H9 (cell line): ENCODE measurements around the gene ADPRH. TPM values are rescaled to one million over a fixed set of nuclear protein-coding genes. Genes with fewer than 3 reads are reported as not detected.

Source experiments
- DNase-seq: peaks from one replicate; pipeline ENCODE4 v3.0.0-alpha.2; 2017
- H2AFZ ChIP-seq: one replicate; pipeline ENCODE4 v1.6.1; 2013; ENCODE audit warnings: mild to moderate bottlenecking, low read length, control low read depth, moderate library complexity
- H2AK5ac ChIP-seq: 2 replicates; pipeline ENCODE4 v1.6.1; 2013; ENCODE audit warnings: low read length, control low read depth, mixed read lengths; ENCODE audit not compliant: insufficient read length
- H2BK120ac ChIP-seq: one replicate; pipeline ENCODE4 v1.6.1; 2013; ENCODE audit warnings: low read depth, mild to moderate bottlenecking, low read length, control low read depth, inconsistent platforms; ENCODE audit not compliant: poor library complexity, severe bottlenecking
- H2BK12ac ChIP-seq: 2 replicates; pipeline ENCODE4 v1.6.1; 2013; ENCODE audit warnings: low read length, control low read depth, mixed read lengths, low read depth; ENCODE audit not compliant: insufficient read length
- H2BK15ac ChIP-seq: 2 replicates; pipeline ENCODE4 v1.6.1; 2013; ENCODE audit warnings: low read depth, low read length, control low read depth
- H2BK20ac ChIP-seq: one replicate; pipeline ENCODE4 v1.6.1; 2013; ENCODE audit warnings: low read depth, mild to moderate bottlenecking, low read length, control low read depth, inconsistent platforms; ENCODE audit not compliant: poor library complexity, severe bottlenecking
- H2BK5ac ChIP-seq: 2 replicates; pipeline ENCODE4 v1.6.1; 2013; ENCODE audit warnings: low read length, control low read depth, mixed read lengths; ENCODE audit not compliant: insufficient read length
- H3K14ac ChIP-seq: 2 replicates; pipeline ENCODE4 v1.6.1; 2013; ENCODE audit warnings: low read length, control low read depth; ENCODE audit not compliant: insufficient read depth
- H3K18ac ChIP-seq: 2 replicates; pipeline ENCODE4 v1.6.1; 2013; ENCODE audit warnings: low read depth, mild to moderate bottlenecking, mixed read lengths, low read length, control low read depth; ENCODE audit not compliant: insufficient read length
- H3K23ac ChIP-seq: 2 replicates; pipeline ENCODE4 v1.6.1; 2013; ENCODE audit warnings: low read length, control low read depth, mixed read lengths, low read depth; ENCODE audit not compliant: insufficient read length
- H3K23me2 ChIP-seq: 2 replicates; pipeline ENCODE4 v1.6.1; 2013; ENCODE audit warnings: low read depth, mild to moderate bottlenecking, mixed read lengths, low read length, control low read depth; ENCODE audit not compliant: insufficient read length, poor library complexity, severe bottlenecking
- H3K27ac ChIP-seq: 2 replicates; pipeline ENCODE4 v1.5.1; 2013; ENCODE audit warnings: low read length, control low read depth, mixed read lengths, low read depth; ENCODE audit not compliant: insufficient read length
- H3K27me3 ChIP-seq: 2 replicates; pipeline ENCODE4 v1.6.1; 2013; ENCODE audit warnings: low read length, control low read depth, inconsistent platforms; ENCODE audit not compliant: insufficient read depth
- H3K4ac ChIP-seq: 2 replicates; pipeline ENCODE4 v1.6.1; 2013; ENCODE audit warnings: low read depth, mild to moderate bottlenecking, control low read depth, inconsistent platforms, low read length, moderate library complexity
- H3K4me1 ChIP-seq: 2 replicates; pipeline ENCODE4 v1.6.1; 2013; ENCODE audit warnings: low read length, control low read depth, inconsistent platforms; ENCODE audit not compliant: insufficient read depth
- H3K4me2 ChIP-seq: 2 replicates; pipeline ENCODE4 v1.6.1; 2013; ENCODE audit warnings: low read length, control low read depth, mixed read lengths; ENCODE audit not compliant: insufficient read length, insufficient read depth
- H3K56ac ChIP-seq: 2 replicates; pipeline ENCODE4 v1.6.1; 2013; ENCODE audit warnings: low read depth, mild to moderate bottlenecking, mixed read lengths, low read length, control low read depth; ENCODE audit not compliant: insufficient read length
- H3K79me1 ChIP-seq: 2 replicates; pipeline ENCODE4 v1.6.1; 2013; ENCODE audit warnings: low read depth, mild to moderate bottlenecking, moderate library complexity, low read length, control low read depth, inconsistent platforms; ENCODE audit not compliant: insufficient read depth, poor library complexity, severe bottlenecking
- H3K79me2 ChIP-seq: 2 replicates; pipeline ENCODE4 v1.6.1; 2013; ENCODE audit warnings: low read length, control low read depth, inconsistent platforms; ENCODE audit not compliant: insufficient read depth
- H3K9ac ChIP-seq: 2 replicates; pipeline ENCODE4 v1.6.1; 2013; ENCODE audit warnings: low read length, control low read depth, mixed read lengths; ENCODE audit not compliant: insufficient read length; ENCODE audit errors: extremely low read depth
- H3K9me3 ChIP-seq: one replicate; pipeline ENCODE4 v1.6.1; 2013; ENCODE audit warnings: low read depth, low read length, inconsistent platforms; ENCODE audit not compliant: control insufficient read depth
- H3T11ph ChIP-seq: one replicate; pipeline ENCODE4 v1.6.1; 2013; ENCODE audit warnings: mild to moderate bottlenecking, low read length, control low read depth, inconsistent platforms
- H4K20me1 ChIP-seq: one replicate; pipeline ENCODE4 v1.6.1; 2013; ENCODE audit not compliant: control insufficient read depth, insufficient read length, insufficient read depth
- H4K5ac ChIP-seq: 2 replicates; pipeline ENCODE4 v1.6.1; 2013; ENCODE audit warnings: low read depth, mild to moderate bottlenecking, mixed read lengths, low read length, control low read depth; ENCODE audit not compliant: insufficient read length
- H4K8ac ChIP-seq: replicated peaks from 2 replicates; pipeline ENCODE4 v1.6.1; 2013; ENCODE audit warnings: low read length, control low read depth, mixed read lengths, low read depth; ENCODE audit not compliant: insufficient read length
- H4K91ac ChIP-seq: 2 replicates; pipeline ENCODE4 v1.6.1; 2013; ENCODE audit warnings: low read depth, mild to moderate bottlenecking, moderate library complexity, mixed read lengths, low read length, control low read depth; ENCODE audit not compliant: insufficient read length
- H3K27ac Mint-ChIP-seq, 3 experiments: 2 replicates in 2 of 3; 3 replicates in 1 of 3; pipeline ENCODE4 v1.8.0; 2020 to 2021; ENCODE audit warnings: mixed read lengths in 3 of 3, mild to moderate bottlenecking in 1 of 3, moderate library complexity in 1 of 3
- H3K27me3 Mint-ChIP-seq: 2 replicates; pipeline ENCODE4 v1.8.0; 2021; ENCODE audit warnings: low read depth, mild to moderate bottlenecking, moderate library complexity, mixed read lengths
- H3K36me3 Mint-ChIP-seq, 3 experiments: 2 replicates in 2 of 3; 3 replicates in 1 of 3; pipeline ENCODE4 v1.8.0; 2020 to 2021; ENCODE audit warnings: low read depth in 3 of 3, mixed read lengths in 3 of 3; ENCODE audit not compliant: insufficient read depth in 1 of 3
- H3K4me1 Mint-ChIP-seq, 2 experiments: 2 replicates each; pipeline ENCODE4 v1.8.0; 2020; ENCODE audit warnings: mixed read lengths in 2 of 2
- H3K4me3 Mint-ChIP-seq, 2 experiments: 2 replicates in 1 of 2; 3 replicates in 1 of 2; pipeline ENCODE4 v1.8.0; 2020 to 2021; ENCODE audit warnings: mild to moderate bottlenecking in 2 of 2, mixed read lengths in 2 of 2, moderate library complexity in 1 of 2
- H3K9me3 Mint-ChIP-seq, 2 experiments: 2 replicates in 1 of 2; 3 replicates in 1 of 2; pipeline ENCODE4 v1.8.0; 2020; ENCODE audit warnings: mild to moderate bottlenecking in 2 of 2, mixed read lengths in 2 of 2, moderate library complexity in 1 of 2
- WGBS: extraction: QIAGEN DNeasy Blood & Tissue Kit; methylation state at CpG from one replicate; pipeline ENCODE4 v1.1.7; 2013; ENCODE audit warnings: missing lambda C conversion rate, low lambda C conversion rate, mixed read lengths; ENCODE audit not compliant: insufficient read length; ENCODE audit errors: extremely low coverage; 5-methylcytosine and 5-hydroxymethylcytosine counted together
- total RNA-seq: library from RNA; stranded (reverse); gene quantifications from 2 replicates; pipeline ENCODE4 v1.2.1, GENCODE V29; 2021
- TF ChIP-seq, protein P1 (sequence below): fragments of 200-600 bp; sonication (generic); conservative IDR thresholded peaks from 3 replicates; pipeline ENCODE4 v1.8.0; 2021; ENCODE audit warnings: antibody characterized with exemption, mild to moderate bottlenecking

Gene ADPRH
- total RNA-seq, 1 experiment from 2014 or later = 3.1 TPM

GRCh38 chr3:119626196-119626595, 46.9 kb downstream of the ADPRH start:
- no peak overlapping the region for H3K9ac ChIP-seq
- no peak overlapping the region for H4K8ac ChIP-seq
- no peak overlapping the region for H3K56ac ChIP-seq
- H3K27me3 Mint-ChIP-seq = peaks cover 4% of the 10 kb centered on the region
- H4K91ac ChIP-seq = no peak overlapping the region
- H3K79me1 ChIP-seq = no peaks in the 10 kb centered on the region
- no peaks in the 10 kb centered on the region for H3K79me2 ChIP-seq
- H3T11ph ChIP-seq = no peak overlapping the region
- H3K27ac ChIP-seq = no peak overlapping the region
- H3K23ac ChIP-seq = no peak overlapping the region
- H3K4me3 Mint-ChIP-seq = no peak overlapping the region
- H2AK5ac ChIP-seq = no peak overlapping the region
- H2BK5ac ChIP-seq = no peak overlapping the region
- H2AFZ ChIP-seq = no peak overlapping the region
- H2BK12ac ChIP-seq = no peak overlapping the region
- no peak overlapping the region for H3K18ac ChIP-seq
- peaks cover 18 to 24% of the 10 kb centered on the region in 2 experiments for H3K4me1 Mint-ChIP-seq
- H2BK120ac ChIP-seq = no peak overlapping the region
- H3K23me2 ChIP-seq = no peaks in the 10 kb centered on the region
- H3K9me3 ChIP-seq = no peaks in the 10 kb centered on the region
- H3K9me3 Mint-ChIP-seq = no peaks in the 10 kb centered on the region; a peak in 1 of 5 replicates
- no peaks in the 10 kb centered on the region for H3K36me3 Mint-ChIP-seq
- H2BK15ac ChIP-seq = no peak overlapping the region
- H4K5ac ChIP-seq = no peak overlapping the region
- H3K4ac ChIP-seq = no peak overlapping the region
- H2BK20ac ChIP-seq = no peak overlapping the region
- no peaks in the 10 kb centered on the region for H3K4me1 ChIP-seq
- TF ChIP-seq, protein P1, sequence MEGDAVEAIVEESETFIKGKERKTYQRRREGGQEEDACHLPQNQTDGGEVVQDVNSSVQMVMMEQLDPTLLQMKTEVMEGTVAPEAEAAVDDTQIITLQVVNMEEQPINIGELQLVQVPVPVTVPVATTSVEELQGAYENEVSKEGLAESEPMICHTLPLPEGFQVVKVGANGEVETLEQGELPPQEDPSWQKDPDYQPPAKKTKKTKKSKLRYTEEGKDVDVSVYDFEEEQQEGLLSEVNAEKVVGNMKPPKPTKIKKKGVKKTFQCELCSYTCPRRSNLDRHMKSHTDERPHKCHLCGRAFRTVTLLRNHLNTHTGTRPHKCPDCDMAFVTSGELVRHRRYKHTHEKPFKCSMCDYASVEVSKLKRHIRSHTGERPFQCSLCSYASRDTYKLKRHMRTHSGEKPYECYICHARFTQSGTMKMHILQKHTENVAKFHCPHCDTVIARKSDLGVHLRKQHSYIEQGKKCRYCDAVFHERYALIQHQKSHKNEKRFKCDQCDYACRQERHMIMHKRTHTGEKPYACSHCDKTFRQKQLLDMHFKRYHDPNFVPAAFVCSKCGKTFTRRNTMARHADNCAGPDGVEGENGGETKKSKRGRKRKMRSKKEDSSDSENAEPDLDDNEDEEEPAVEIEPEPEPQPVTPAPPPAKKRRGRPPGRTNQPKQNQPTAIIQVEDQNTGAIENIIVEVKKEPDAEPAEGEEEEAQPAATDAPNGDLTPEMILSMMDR = no peak
- no peaks in the 10 kb centered on the region; the same call in 1 of the 2 replicates for H3K27me3 ChIP-seq
- H3K14ac ChIP-seq = no peak overlapping the region; the same call in 1 of the 2 replicates
- H4K20me1 ChIP-seq = no peaks in the 10 kb centered on the region
- no CpG with 5 or more reads among the region's 1 CpG for WGBS
- no peak overlapping the region; a peak in 1 of 7 replicates for H3K27ac Mint-ChIP-seq
- H3K4me2 ChIP-seq = no peak overlapping the region
- DNase-seq = no peak
